Hepatocyte (in vitro differentiated cells): Measurements from ENCODE around the gene LY9. TPM values are rescaled to one million over a fixed set of nuclear protein-coding genes. Genes with fewer than 3 reads are reported as not detected.
A peak's percentile ranks its signal among the peaks of the same experiment; 100 is the strongest.

Experiments used
- DNase-seq: peaks from one replicate; pipeline ENCODE4 v3.0.0-alpha.2; 2016; ENCODE audit warnings: low spot score
- H2AFZ ChIP-seq: fragments of 200-600 bp; sonication (generic); 2 replicates; pipeline ENCODE4 v1.6.0; 2016; ENCODE audit warnings: antibody characterized with exemption, mild to moderate bottlenecking
- H3K27ac ChIP-seq: fragments of 200-600 bp; sonication (generic); 2 replicates; pipeline ENCODE4 v1.5.1; 2016; ENCODE audit warnings: mild to moderate bottlenecking
- H3K27me3 ChIP-seq: fragments of 200-600 bp; sonication (generic); 2 replicates; pipeline ENCODE4 v1.6.1; 2016
- H3K36me3 ChIP-seq: fragments of 200-600 bp; sonication (generic); replicated peaks from 2 replicates; pipeline ENCODE4 v1.5.1; 2016; ENCODE audit warnings: low read depth; ENCODE audit not compliant: insufficient read depth
- H3K4me1 ChIP-seq: fragments of 200-600 bp; sonication (generic); 2 replicates; pipeline ENCODE4 v1.5.1; 2016; ENCODE audit warnings: mild to moderate bottlenecking, moderate library complexity; ENCODE audit not compliant: insufficient read depth
- H3K4me2 ChIP-seq: fragments of 200-600 bp; sonication (generic); 2 replicates; pipeline ENCODE4 v1.6.0; 2016
- H3K4me3 ChIP-seq: fragments of 200-600 bp; sonication (generic); 2 replicates; pipeline ENCODE4 v1.5.1; 2016; ENCODE audit warnings: mild to moderate bottlenecking
- H3K79me2 ChIP-seq: fragments of 200-600 bp; sonication (generic); 2 replicates; pipeline ENCODE4 v1.6.0; 2017; ENCODE audit warnings: mild to moderate bottlenecking
- H3K9me2 ChIP-seq: fragments of 200-600 bp; sonication (generic); replicated peaks from 2 replicates; pipeline ENCODE4 v1.6.0; 2017; ENCODE audit warnings: mild to moderate bottlenecking; ENCODE audit not compliant: insufficient read depth
- H3K9me3 ChIP-seq: fragments of 200-600 bp; sonication (generic); 2 replicates; pipeline ENCODE4 v1.5.1; 2016; ENCODE audit warnings: low read depth, mild to moderate bottlenecking
- H4K20me1 ChIP-seq: fragments of 200-600 bp; sonication (generic); 2 replicates; pipeline ENCODE4 v1.6.0; 2016; ENCODE audit warnings: mild to moderate bottlenecking; ENCODE audit not compliant: insufficient read depth, poor library complexity, severe bottlenecking
- CTCF ChIP-seq: fragments of 200-600 bp; sonication (generic); IDR thresholded peaks from 2 replicates; pipeline ENCODE4 v1.5.1; 2016; ENCODE audit warnings: antibody characterized with exemption, mild to moderate bottlenecking; ENCODE audit not compliant: poor library complexity
- EZH2 ChIP-seq: fragments of 200-600 bp; sonication (generic); IDR thresholded peaks from 2 replicates; pipeline ENCODE4 v1.6.1; 2016; ENCODE audit warnings: antibody characterized with exemption, mild to moderate bottlenecking, borderline replicate concordance
- EZH2phosphoT487 ChIP-seq: fragments of 200-600 bp; sonication (generic); IDR thresholded peaks from one replicate; pipeline ENCODE4 v1.6.1; 2018; ENCODE audit warnings: antibody characterized with exemption, mild to moderate bottlenecking, low read depth, moderate library complexity; ENCODE audit not compliant: unreplicated experiment, severe bottlenecking
- WGBS: methylation state at CpG from one replicate; pipeline ENCODE4 v1.1.6; 2016; ENCODE audit warnings: low lambda C conversion rate; ENCODE audit errors: missing lambda C conversion rate; 5-methylcytosine and 5-hydroxymethylcytosine counted together
- polyA plus RNA-seq: library from polyadenylated mRNA; unstranded; fragments of >200 nt; fragmentation: Nextera tagmentation; extraction: Ambion mirVana; gene quantifications from 2 replicates; pipeline ENCODE4 v1.2.1, GENCODE V29; 2016
- total RNA-seq: library from RNA; depleted of rRNA; stranded (reverse); fragments of >200 nt; gene quantifications from 2 replicates; pipeline ENCODE4 v1.2.3, GENCODE V29; 2014

Gene LY9
- total and polyA plus RNA-seq, 2 experiments from 2014 or later = not detected

- Histone ChIP-seq H3K27me3 (no peaks in the 10 kb centered on the region), H4K20me1 (no peaks in the 10 kb centered on the region), H3K9me2 (no peaks in the 10 kb centered on the region), H3K36me3 (no peaks in the 10 kb centered on the region), H3K79me2 (no peaks in the 10 kb centered on the region), H2AFZ (no peak overlapping the region), H3K4me2 (no peak overlapping the region), H3K4me1 (peaks cover 14% of the 10 kb centered on the region), H3K4me3 (no peak overlapping the region), H3K9me3 (no peaks in the 10 kb centered on the region), H3K27ac (no peak overlapping the region)
- no peak for DNase-seq
- TF ChIP-seq CTCF (no peak), EZH2 (no peak), EZH2phosphoT487 (no peak)
- WGBS = 87% methylated on average over 6 of the region's 6 CpGs
These were observed 17.0 kb upstream of the LY9 start for GRCh38 chr1:160778976-160779375.

GRCh38 chr1:160779626-160780397, 16.2 kb upstream of the LY9 start:
- Histone ChIP-seq H3K79me2 (no peaks in the 10 kb centered on the region), H3K4me2 (no peak overlapping the region), H3K4me3 (no peak overlapping the region), H3K9me2 (no peaks in the 10 kb centered on the region), H3K27me3 (no peaks in the 10 kb centered on the region), H3K36me3 (no peaks in the 10 kb centered on the region), H3K4me1 (peaks cover 14% of the 10 kb centered on the region), H2AFZ (no peak overlapping the region), H4K20me1 (no peaks in the 10 kb centered on the region), H3K9me3 (no peaks in the 10 kb centered on the region), H3K27ac (peak overlapping the region; percentile 88)
- peak; percentile 27 for DNase-seq
- WGBS = 91% methylated on average over 18 of the region's 18 CpGs
- TF ChIP-seq CTCF (peak; percentile 31), EZH2phosphoT487 (no peak)

GRCh38 chr1:160780398-160780755, 15.6 kb upstream of the LY9 start:
- no peak overlapping the region for H3K4me2 ChIP-seq
- 78% methylated on average over 2 of the region's 2 CpGs for WGBS
- H3K4me1 ChIP-seq = peaks cover 14% of the 10 kb centered on the region
- no peak overlapping the region for H3K4me3 ChIP-seq
- H3K79me2 ChIP-seq = no peaks in the 10 kb centered on the region
- peak overlapping the region; percentile 88 for H3K27ac ChIP-seq
- no peaks in the 10 kb centered on the region for H3K9me3 ChIP-seq
- DNase-seq = no peak
- TF ChIP-seq CTCF (no peak), EZH2 (no peak), EZH2phosphoT487 (no peak)
- no peaks in the 10 kb centered on the region for H3K27me3 ChIP-seq
- H3K36me3 ChIP-seq = no peaks in the 10 kb centered on the region
- no peaks in the 10 kb centered on the region for H3K9me2 ChIP-seq
- no peak overlapping the region for H2AFZ ChIP-seq
- H4K20me1 ChIP-seq = no peaks in the 10 kb centered on the region
